ENCODE measurements around the gene P2RX7.
"Not testable (repeated sequence)": the region's sequence is repeated elsewhere in the genome, so short reads cannot be mapped to it uniquely, and the experiment has no call there.

GRCh38 chr12:121201140-121201539 is 68.5 kb downstream of the P2RX7 start:
- not testable (repeated sequence) for TF ChIP-seq CTCF, POLR2A, EP300 (IDR thresholded peaks at IDR 0.05)

Measured in ovary (tissue), 3 donors.